HepG2 (cell line): ENCODE data around the gene F13B. TPM values are rescaled to one million over a fixed set of nuclear protein-coding genes. Genes with fewer than 3 reads are reported as not detected.

Experiments used
- ATAC-seq: fragments of 200-7000 bp; cut with Tn5 transposase; 3 replicates; pipeline ENCODE4 v1.9.1; 2020; ENCODE audit warnings: mild to moderate bottlenecking, moderate library complexity
- BruUV-seq: library from RNA; stranded (reverse); fragments of 400-500 nt; replicated peaks from 2 replicates; lab custom pipeline; 2021; lab: Mats Ljungman, UMichigan
- CTCF ChIA-PET: fragments of 300-600 bp; formaldehyde crosslinking; extraction: SDS; loops from one replicate; lab custom pipeline; 2021; ENCODE audit warnings: low total read pairs, inconsistent platforms, low intra/inter-chr PET ratio; lab: Yijun Ruan, JAX
- POLR2A ChIA-PET: fragments of 350-600 bp; sonication (Branson Sonifier 250); formaldehyde crosslinking; loops from one replicate; lab custom pipeline; 2020; ENCODE audit warnings: antibody characterized with exemption, inconsistent platforms; lab: Yijun Ruan, JAX
- DNase-seq: peaks from one replicate; pipeline ENCODE4 v3.0.0-alpha.2; 2015; ENCODE audit warnings: low spot score
- FAIRE-seq: peaks from 3 replicates; lab custom pipeline; 2011; peaks lifted over from hg19 to GRCh38; lab: Jason Lieb, UNC
- H2AFZ ChIP-seq: one replicate; pipeline ENCODE4 v1.6.1; 2011; ENCODE audit warnings: low read length, inconsistent platforms
- H3K27ac ChIP-seq: fragments of 300-600 bp; 3 replicates; pipeline ENCODE4 v1.8.0; 2011; ENCODE audit warnings: mixed run types, mild to moderate bottlenecking, mixed read lengths, low read length, inconsistent platforms; ENCODE audit not compliant: insufficient read depth; ENCODE audit errors: extremely low read length
- H3K27me3 ChIP-seq, 2 experiments: fragments of 200-600 bp in 1 of 2; 2 replicates in 1 of 2; 3 replicates in 1 of 2; pipeline versions ENCODE4 v1.6.0 to v1.8.0; 2011; ENCODE audit warnings: low read length in 2 of 2, mild to moderate bottlenecking in 2 of 2, moderate library complexity in 2 of 2, inconsistent platforms in 1 of 2; ENCODE audit not compliant: insufficient read depth in 2 of 2, control insufficient read depth in 1 of 2
- H3K36me3 ChIP-seq, 2 experiments: fragments of 200-600 bp in 1 of 2; replicated peaks in 1 of 2; 2 replicates in 1 of 2; 3 replicates in 1 of 2; pipeline versions ENCODE4 v1.5.1 to v1.8.0; 2011; ENCODE audit warnings: low read length in 2 of 2, inconsistent platforms in 1 of 2; ENCODE audit not compliant: insufficient read depth in 2 of 2, control insufficient read depth in 1 of 2
- H3K4me1 ChIP-seq: 2 replicates; pipeline ENCODE4 v1.5.1; 2012; ENCODE audit warnings: low read length, inconsistent platforms; ENCODE audit not compliant: insufficient read depth
- H3K4me2 ChIP-seq: 2 replicates; pipeline ENCODE4 v1.6.0; 2011; ENCODE audit warnings: low read depth, low read length, inconsistent platforms
- H3K4me3 ChIP-seq, 3 experiments: fragments of 200-600 bp in 1 of 3; sonication (generic), shearing (Covaris generic) in 1 of 3; replicated peaks in 1 of 3; 2 replicates each; pipeline ENCODE4 v1.5.1; 2011 to 2016; ENCODE audit warnings: low read length in 3 of 3, inconsistent platforms in 2 of 3, low read depth in 2 of 3, mild to moderate bottlenecking in 2 of 3, control low read depth in 1 of 3, mixed read lengths in 1 of 3; ENCODE audit not compliant: insufficient read depth in 1 of 3
- H3K79me2 ChIP-seq: one replicate; pipeline ENCODE4 v1.6.1; 2011; ENCODE audit warnings: low read length, inconsistent platforms; ENCODE audit not compliant: insufficient read depth
- H3K9ac ChIP-seq: 2 replicates; pipeline ENCODE4 v1.6.0; 2011; ENCODE audit warnings: mild to moderate bottlenecking, low read depth, low read length, inconsistent platforms; ENCODE audit not compliant: insufficient read depth
- H3K9me3 ChIP-seq: 2 replicates; pipeline ENCODE4 v1.5.1; 2012; ENCODE audit warnings: mild to moderate bottlenecking, low read length
- H4K20me1 ChIP-seq: 2 replicates; pipeline ENCODE4 v1.6.0; 2011; ENCODE audit warnings: inconsistent platforms, mild to moderate bottlenecking, low read length, moderate library complexity; ENCODE audit not compliant: insufficient read depth
- ARHGAP35 ChIP-seq: sonication (generic); formaldehyde crosslinking; IDR thresholded peaks from 2 replicates; pipeline ENCODE4 v1.9.0; 2022; ENCODE audit warnings: mild to moderate bottlenecking, inconsistent platforms, moderate library complexity, missing genetic modification reagents, borderline replicate concordance
- ARID5B ChIP-seq: IDR thresholded peaks from 2 replicates; pipeline ENCODE4 v1.4.0; 2020; ENCODE audit warnings: mild to moderate bottlenecking, missing genetic modification reagents
- CBX1 ChIP-seq: IDR thresholded peaks from one replicate; pipeline ENCODE4 v1.6.1; 2016; ENCODE audit warnings: antibody characterized with exemption, low read depth
- CHD4 ChIP-seq: fragments of 200-600 bp; sonication (generic); IDR thresholded peaks from 2 replicates; pipeline ENCODE4 v1.7.0; 2017; ENCODE audit warnings: mild to moderate bottlenecking, low read length, borderline replicate concordance
- E2F5 ChIP-seq: sonication (generic); formaldehyde crosslinking; conservative IDR thresholded peaks from 2 replicates; pipeline ENCODE4 v1.4.0; 2020; ENCODE audit warnings: missing genetic modification reagents
- HNF4G ChIP-seq, 2 experiments: sonication (generic) in 1 of 2; formaldehyde crosslinking in 1 of 2; IDR thresholded peaks; 2 replicates each; pipeline versions ENCODE4 v1.4.0 to v1.6.1; 2011 to 2020; ENCODE audit warnings: borderline replicate concordance in 2 of 2, low read depth in 2 of 2, mild to moderate bottlenecking in 2 of 2, low read length in 1 of 2, missing genetic modification reagents in 1 of 2, moderate library complexity in 1 of 2
- SMAD9 ChIP-seq: sonication (generic); formaldehyde crosslinking; IDR thresholded peaks from 2 replicates; pipeline ENCODE4 v1.5.1; 2020; ENCODE audit warnings: mild to moderate bottlenecking, missing genetic modification reagents
- SP2 ChIP-seq: sonication (generic); formaldehyde crosslinking; IDR thresholded peaks from 2 replicates; pipeline ENCODE4 v1.5.1; 2020; ENCODE audit warnings: mild to moderate bottlenecking, missing genetic modification reagents
- THAP7 ChIP-seq: sonication (generic); formaldehyde crosslinking; IDR thresholded peaks from 2 replicates; pipeline ENCODE4 v1.8.1; 2023; ENCODE audit warnings: mild to moderate bottlenecking, missing genetic modification reagents
- ZFP1 ChIP-seq: IDR thresholded peaks from 2 replicates; pipeline ENCODE4 v1.6.1; 2016
- ZFP90 ChIP-seq: sonication (generic); formaldehyde crosslinking; IDR thresholded peaks from 2 replicates; pipeline ENCODE4 v1.8.0; 2022; ENCODE audit warnings: missing genetic modification reagents, mild to moderate bottlenecking, inconsistent platforms, borderline replicate concordance
- ZFP91 ChIP-seq: sonication (generic); formaldehyde crosslinking; IDR thresholded peaks from 2 replicates; pipeline ENCODE4 v1.9.0; 2022; ENCODE audit warnings: missing genetic modification reagents, mild to moderate bottlenecking, borderline replicate concordance
- ZKSCAN8 ChIP-seq: IDR thresholded peaks from 2 replicates; pipeline ENCODE4 v1.6.1; 2016; ENCODE audit warnings: borderline replicate concordance, missing genetic modification reagents, missing compliant biosample characterization
- ZNF335 ChIP-seq: sonication (generic); formaldehyde crosslinking; IDR thresholded peaks from 2 replicates; pipeline ENCODE4 v1.4.0; 2020; ENCODE audit warnings: missing genetic modification reagents
- ZNF576 ChIP-seq: sonication (generic); formaldehyde crosslinking; IDR thresholded peaks from 2 replicates; pipeline ENCODE4 v1.4.0; 2020; ENCODE audit warnings: mild to moderate bottlenecking, missing genetic modification reagents
- ZNF589 ChIP-seq: sonication (generic); formaldehyde crosslinking; conservative IDR thresholded peaks from 2 replicates; pipeline ENCODE4 v1.8.0; 2022; ENCODE audit warnings: mild to moderate bottlenecking, moderate library complexity, missing genetic modification reagents
- ZSCAN30 ChIP-seq: sonication (generic); formaldehyde crosslinking; IDR thresholded peaks from 2 replicates; pipeline ENCODE4 v1.5.0; 2020; ENCODE audit warnings: mild to moderate bottlenecking, missing genetic modification reagents
- WGBS: methylation state at CpG from one replicate; pipeline ENCODE4 v1.1.6; 2017; ENCODE audit warnings: low lambda C conversion rate; 5-methylcytosine and 5-hydroxymethylcytosine counted together
- in situ Hi-C: cut with HindIII; loops from 2 replicates; pipeline ENCODE4 v1.10.0; 2017; ENCODE audit warnings: low pct_unique_long_range_greater_than_20kb; ENCODE audit not compliant: extremely low pct_ligation_motif_present
- intact Hi-C: fragments of 100-400 bp; cut with micrococcal nuclease; formaldehyde crosslinking; loops from one replicate; pipeline ENCODE4 v1.10.0; 2022; ENCODE audit not compliant: unreplicated experiment
- polyA plus RNA-seq, 8 experiments: library from polyadenylated mRNA; depleted of rRNA in 3 of 8; stranded (reverse) in 7 of 8; unstranded in 1 of 8; fragments of >200 nt; fragmentation: Illumina TruSeq in 4 of 8; extraction: Trizol in 4 of 8; gene quantifications; 2 replicates each; pipeline versions ENCODE4 v1.2.1 to v1.2.3, GENCODE V29; 2011 to 2016; ENCODE audit warnings: low read depth in 4 of 8, missing spikeins in 1 of 8, mixed read lengths in 1 of 8; ENCODE audit not compliant: insufficient read depth in 1 of 8
- total RNA-seq, 5 experiments: library from RNA; depleted of rRNA; stranded (reverse); fragments of >200 nt; fragmentation: Illumina TruSeq; extraction: Trizol; gene quantifications; 2 replicates each; pipeline ENCODE4 v1.2.3, GENCODE V29; 2016; ENCODE audit warnings: low read depth in 1 of 5

Gene F13B
- total and polyA plus RNA-seq, 2 of the 13 experiments (the other 11 are each of a cell fraction or from before 2014, with no cell fraction given), result 0.41 to 2.7 TPM

- Histone ChIP-seq H3K36me3 (peaks cover 3 to 31% of the 10 kb centered on the region in 2 experiments; a peak in 3 of 5 replicates), H2AFZ (no peak overlapping the region), H3K4me3 (no peak overlapping the region), H3K27me3 (no peaks in the 10 kb centered on the region; a peak in 1 of 5 replicates), H3K9ac (no peak overlapping the region), H4K20me1 (no peaks in the 10 kb centered on the region), H3K4me2 (no peak overlapping the region), H3K4me1 (no peaks in the 10 kb centered on the region), H3K9me3 (no peaks in the 10 kb centered on the region), H3K27ac (no peak overlapping the region), H3K79me2 (no peaks in the 10 kb centered on the region)
- WGBS, result 97% methylated on average over 1 of the region's 1 CpG
- ChIA-PET CTCF (no interaction called here), POLR2A (no interaction called here)
- intact Hi-C loops, result no loop called here
- in situ Hi-C loops, result no loop called here
- DNase-seq (no peak), ATAC-seq (no peak), FAIRE-seq (no peak)
- no TSS peak for BruUV-seq
- TF ChIP-seq ZNF589 (CRISPR knock-in tag), result no peak
- TF ChIP-seq HNF4G (IDR thresholded peaks at IDR 0.05; ENCODE audit: borderline replicate concordance, low read depth, low read length), result no peak
- TF ChIP-seq HNF4G (CRISPR knock-in tag; IDR thresholded peaks at IDR 0.05; ENCODE audit: borderline replicate concordance, low read depth), result no peak
- TF ChIP-seq SP2 (CRISPR knock-in tag), result no peak
- no peak for TF ChIP-seq ZKSCAN8 (CRISPR knock-in tag)
- TF ChIP-seq ZNF335 (CRISPR knock-in tag), result no peak
- TF ChIP-seq ZSCAN30 (CRISPR knock-in tag), result no peak
- no peak for TF ChIP-seq CHD4
- no peak for TF ChIP-seq ZFP91 (CRISPR knock-in tag)
- TF ChIP-seq E2F5, result no peak
- TF ChIP-seq ARHGAP35 (CRISPR knock-in tag), result no peak
- TF ChIP-seq SMAD9, result no peak
- no peak for TF ChIP-seq ARID5B (CRISPR knock-in tag)
- no peak for TF ChIP-seq ZNF576
- no peak for TF ChIP-seq ZFP90 (CRISPR knock-in tag)
- no peak for TF ChIP-seq ZFP1
- TF ChIP-seq THAP7 (CRISPR knock-in tag), result no peak
- no peak for TF ChIP-seq CBX1
Observed at GRCh38 chr1:197092491-197093023, 25.5 kb upstream of the F13B start.
